ENCODE results near the gene MRPS6.

GRCh38 chr21:34029743-34030528 is 43.4 kb upstream of the MRPS6 start:
- TF ChIP-seq, protein P1, sequence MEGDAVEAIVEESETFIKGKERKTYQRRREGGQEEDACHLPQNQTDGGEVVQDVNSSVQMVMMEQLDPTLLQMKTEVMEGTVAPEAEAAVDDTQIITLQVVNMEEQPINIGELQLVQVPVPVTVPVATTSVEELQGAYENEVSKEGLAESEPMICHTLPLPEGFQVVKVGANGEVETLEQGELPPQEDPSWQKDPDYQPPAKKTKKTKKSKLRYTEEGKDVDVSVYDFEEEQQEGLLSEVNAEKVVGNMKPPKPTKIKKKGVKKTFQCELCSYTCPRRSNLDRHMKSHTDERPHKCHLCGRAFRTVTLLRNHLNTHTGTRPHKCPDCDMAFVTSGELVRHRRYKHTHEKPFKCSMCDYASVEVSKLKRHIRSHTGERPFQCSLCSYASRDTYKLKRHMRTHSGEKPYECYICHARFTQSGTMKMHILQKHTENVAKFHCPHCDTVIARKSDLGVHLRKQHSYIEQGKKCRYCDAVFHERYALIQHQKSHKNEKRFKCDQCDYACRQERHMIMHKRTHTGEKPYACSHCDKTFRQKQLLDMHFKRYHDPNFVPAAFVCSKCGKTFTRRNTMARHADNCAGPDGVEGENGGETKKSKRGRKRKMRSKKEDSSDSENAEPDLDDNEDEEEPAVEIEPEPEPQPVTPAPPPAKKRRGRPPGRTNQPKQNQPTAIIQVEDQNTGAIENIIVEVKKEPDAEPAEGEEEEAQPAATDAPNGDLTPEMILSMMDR (IDR thresholded peaks at IDR 0.05; ENCODE audit: low read depth, low read length), result no peak
- no peak for TF ChIP-seq EZH2phosphoT487 (IDR thresholded peaks at IDR 0.05; ENCODE audit: low read depth)
